ENCODE measurements around the gene DIP2A.

The DIP2A gene

GRCh38 chr21:46569081-46569480 is 110.4 kb downstream of the DIP2A start:
- Histone ChIP-seq H4K20me1 (ENCODE audit: low read depth, low read length) (no peaks in the 10 kb centered on the region), H3K27ac (ENCODE audit: low read depth, low read length) (no peak overlapping the region), H3K9ac (ENCODE audit: low read length) (no peak overlapping the region), H3K9me3 (ENCODE audit: insufficient read depth, low read length) (no peaks in the 10 kb centered on the region), H3K4me2 (ENCODE audit: low read depth, low read length, poor library complexity, severe bottlenecking) (no peak overlapping the region), H3F3A (ENCODE audit: insufficient read depth) (no peaks in the 10 kb centered on the region), H3K4me3 (ENCODE audit: insufficient read depth, low read length, poor library complexity, severe bottlenecking) (no peak overlapping the region), H3K27me3 (ENCODE audit: low read length) (no peaks in the 10 kb centered on the region), H3K36me3 (ENCODE audit: low read length) (peaks cover 9% of the 10 kb centered on the region; the same call in 1 of the 2 replicates), H2AFZ (ENCODE audit: low read depth, low read length, severe bottlenecking) (no peak overlapping the region), H3K9me2 (replicated peaks; ENCODE audit: insufficient read depth, low read length) (no peaks in the 10 kb centered on the region), H3K79me2 (ENCODE audit: insufficient read depth, low read length) (no peaks in the 10 kb centered on the region)
- TF ChIP-seq EZH2phosphoT487 (conservative IDR thresholded peaks at IDR 0.05; ENCODE audit: low read length) (no peak), CTCF (IDR thresholded peaks at IDR 0.05; ENCODE audit: insufficient read depth, low read length, poor library complexity, severe bottlenecking) (no peak)

GRCh38 chr21:46570119-46570518 is 111.4 kb downstream of the DIP2A start:
- peaks cover 9% of the 10 kb centered on the region; the same call in 1 of the 2 replicates for H3K36me3 ChIP-seq (ENCODE audit: low read length)

GRCh38 chr21:46570631-46571030 is 111.9 kb downstream of the DIP2A start:
- Histone ChIP-seq H3K27ac (ENCODE audit: low read depth, low read length) (no peak overlapping the region), H3F3A (ENCODE audit: insufficient read depth) (no peaks in the 10 kb centered on the region), H3K27me3 (ENCODE audit: low read length) (no peaks in the 10 kb centered on the region), H3K4me2 (ENCODE audit: low read depth, low read length, poor library complexity, severe bottlenecking) (no peak overlapping the region), H3K9me2 (replicated peaks; ENCODE audit: insufficient read depth, low read length) (no peaks in the 10 kb centered on the region), H3K9ac (ENCODE audit: low read length) (no peak overlapping the region), H3K36me3 (ENCODE audit: low read length) (peaks cover 9% of the 10 kb centered on the region; the same call in 1 of the 2 replicates), H3K79me2 (ENCODE audit: insufficient read depth, low read length) (no peaks in the 10 kb centered on the region), H2AFZ (ENCODE audit: low read depth, low read length, severe bottlenecking) (no peak overlapping the region), H3K4me3 (ENCODE audit: insufficient read depth, low read length, poor library complexity, severe bottlenecking) (no peak overlapping the region), H3K9me3 (ENCODE audit: insufficient read depth, low read length) (no peaks in the 10 kb centered on the region), H4K20me1 (ENCODE audit: low read depth, low read length) (no peaks in the 10 kb centered on the region)
- TF ChIP-seq CTCF (IDR thresholded peaks at IDR 0.05; ENCODE audit: insufficient read depth, low read length, poor library complexity, severe bottlenecking) (no peak), EZH2phosphoT487 (conservative IDR thresholded peaks at IDR 0.05; ENCODE audit: low read length) (no peak)

More at GRCh38 chr21:46570119-46570518, 111.4 kb downstream of the DIP2A start:
- Histone ChIP-seq H2AFZ (ENCODE audit: low read depth, low read length, severe bottlenecking) (no peak overlapping the region), H3K27me3 (ENCODE audit: low read length) (no peaks in the 10 kb centered on the region), H4K20me1 (ENCODE audit: low read depth, low read length) (no peaks in the 10 kb centered on the region), H3K9ac (ENCODE audit: low read length) (no peak overlapping the region), H3K27ac (ENCODE audit: low read depth, low read length) (no peak overlapping the region), H3K4me2 (ENCODE audit: low read depth, low read length, poor library complexity, severe bottlenecking) (no peak overlapping the region), H3K9me3 (ENCODE audit: insufficient read depth, low read length) (no peaks in the 10 kb centered on the region), H3K4me3 (ENCODE audit: insufficient read depth, low read length, poor library complexity, severe bottlenecking) (no peak overlapping the region), H3K9me2 (replicated peaks; ENCODE audit: insufficient read depth, low read length) (no peaks in the 10 kb centered on the region), H3K79me2 (ENCODE audit: insufficient read depth, low read length) (no peaks in the 10 kb centered on the region), H3F3A (ENCODE audit: insufficient read depth) (no peaks in the 10 kb centered on the region)
- TF ChIP-seq CTCF (IDR thresholded peaks at IDR 0.05; ENCODE audit: insufficient read depth, low read length, poor library complexity, severe bottlenecking) = no peak
- no peak for TF ChIP-seq EZH2phosphoT487 (conservative IDR thresholded peaks at IDR 0.05; ENCODE audit: low read length)

Data from SU-DHL-6 (cell line).